Ishikawa (cell line): Measurements from ENCODE around the gene PRICKLE2.

Source experiments
- CEBPB ChIP-seq: IDR thresholded peaks from 2 replicates; pipeline ENCODE4 v1.6.1; 2012
- CREB1 ChIP-seq: IDR thresholded peaks from 2 replicates; pipeline ENCODE4 v1.6.1; 2012; ENCODE audit warnings: low read depth
- EGR1 ChIP-seq: IDR thresholded peaks from 2 replicates; pipeline ENCODE4 v1.6.1; 2012
- EP300 ChIP-seq: IDR thresholded peaks from 2 replicates; pipeline ENCODE4 v1.6.1; 2012; ENCODE audit warnings: borderline replicate concordance
- FOXM1 ChIP-seq: IDR thresholded peaks from 2 replicates; pipeline ENCODE4 v1.6.1; 2012; ENCODE audit warnings: low read depth, borderline replicate concordance
- MAX ChIP-seq: IDR thresholded peaks from 2 replicates; pipeline ENCODE4 v1.6.1; 2012
- NFIC ChIP-seq: IDR thresholded peaks from 2 replicates; pipeline ENCODE4 v1.6.1; 2012
- RAD21 ChIP-seq: IDR thresholded peaks from 2 replicates; pipeline ENCODE4 v1.6.1; 2012; ENCODE audit warnings: low read depth
- REST ChIP-seq: IDR thresholded peaks from 2 replicates; pipeline ENCODE4 v1.6.1; 2012; ENCODE audit warnings: low read depth, mild to moderate bottlenecking
- TAF1 ChIP-seq: IDR thresholded peaks from 2 replicates; pipeline ENCODE4 v1.6.1; 2012; ENCODE audit warnings: low read depth, mild to moderate bottlenecking
- TCF12 ChIP-seq: IDR thresholded peaks from 2 replicates; pipeline ENCODE4 v1.6.1; 2012; ENCODE audit warnings: low read depth
- TEAD4 ChIP-seq: IDR thresholded peaks from 2 replicates; pipeline ENCODE4 v1.6.1; 2012
- USF1 ChIP-seq: IDR thresholded peaks from 2 replicates; pipeline ENCODE4 v1.6.1; 2012
- YY1 ChIP-seq: IDR thresholded peaks from 2 replicates; pipeline ENCODE4 v1.6.1; 2012; ENCODE audit warnings: low read depth
- ZBTB7A ChIP-seq: IDR thresholded peaks from 2 replicates; pipeline ENCODE4 v1.6.1; 2012; ENCODE audit warnings: low read depth

PRICKLE2 gene

GRCh38 chr3:64104691-64105111 is 120.6 kb downstream of the PRICKLE2 start:
- TF ChIP-seq RAD21 (no peak), YY1 (no peak), TAF1 (no peak), NFIC (no peak), EGR1 (no peak), USF1 (no peak), ZBTB7A (no peak), REST (no peak), TCF12 (no peak), CEBPB (no peak), MAX (no peak), CREB1 (no peak), TEAD4 (no peak), FOXM1 (no peak), EP300 (no peak)

GRCh38 chr3:64104006-64104405 is 121.3 kb downstream of the PRICKLE2 start:
- TF ChIP-seq FOXM1 (no peak), NFIC (no peak), REST (no peak), YY1 (no peak), USF1 (no peak), EGR1 (no peak), MAX (no peak), ZBTB7A (no peak), CREB1 (no peak), TCF12 (no peak)

- no peak for TF ChIP-seq MAX
Observed at GRCh38 chr3:64103131-64103530, 122.1 kb downstream of the PRICKLE2 start.

- TF ChIP-seq EGR1 = no peak
- no peak for TF ChIP-seq YY1
Observed at GRCh38 chr3:64102147-64102546, 123.1 kb downstream of the PRICKLE2 start.

- TF ChIP-seq RAD21 = no peak
- TF ChIP-seq FOXM1 = no peak
- no peak for TF ChIP-seq TEAD4
- TF ChIP-seq MAX = no peak
- TF ChIP-seq EP300 = no peak
Observed at GRCh38 chr3:64099316-64099715, 126.0 kb downstream of the PRICKLE2 start.

- TF ChIP-seq USF1 (no peak), MAX (no peak), EGR1 (no peak), TEAD4 (no peak), EP300 (no peak), NFIC (no peak), YY1 (no peak), TCF12 (no peak), RAD21 (no peak), ZBTB7A (no peak), REST (no peak), CREB1 (no peak)
Observed at GRCh38 chr3:64098670-64099069, 126.6 kb downstream of the PRICKLE2 start.
